GM12878 (cell line): ENCODE data around the gene MYO10. TPM values are rescaled to one million over a fixed set of nuclear protein-coding genes. Genes with fewer than 3 reads are reported as not detected.

Experiments used
- ATAC-seq: fragments of 200-7000 bp; cut with Tn5 transposase; 3 replicates; pipeline ENCODE4 v1.9.1; 2020; ENCODE audit warnings: mild to moderate bottlenecking, moderate library complexity
- BruUV-seq: library from RNA; stranded (reverse); fragments of 400-500 nt; replicated peaks from 2 replicates; lab custom pipeline; 2021; lab: Mats Ljungman, UMichigan
- CTCF ChIA-PET: fragments of 300-600 bp; sonication (Branson Sonifier 250); formaldehyde crosslinking; extraction: SDS; loops from one replicate; lab custom pipeline; 2021; ENCODE audit warnings: inconsistent platforms; lab: Yijun Ruan, JAX
- POLR2A ChIA-PET: fragments of 350-600 bp; formaldehyde crosslinking; extraction: SDS; loops from one replicate; lab custom pipeline; 2021; ENCODE audit warnings: inconsistent platforms; lab: Charles Lee
- RAD21 ChIA-PET: fragments of 300-600 bp; sonication (Branson Sonifier 250); formaldehyde crosslinking; loops from one replicate; lab custom pipeline; 2023; ENCODE audit warnings: antibody characterized with exemption; ENCODE audit not compliant: unreplicated experiment; lab: Charles Lee
- SMC1A ChIA-PET: fragments of 300-600 bp; sonication (Branson Sonifier 250); formaldehyde crosslinking; loops from one replicate; lab custom pipeline; 2023; ENCODE audit not compliant: unreplicated experiment, uncharacterized antibody; lab: Charles Lee
- DNase-seq: peaks from one replicate; pipeline ENCODE4 v3.0.0-alpha.2; 2011; ENCODE audit warnings: low read depth, low spot score
- FAIRE-seq: peaks from 3 replicates; lab custom pipeline; 2011; peaks lifted over from hg19 to GRCh38; lab: Jason Lieb, UNC
- H2AFZ ChIP-seq: 2 replicates; pipeline ENCODE4 v1.6.0; 2011; ENCODE audit warnings: low read depth, low read length, control low read depth; ENCODE audit not compliant: control insufficient read depth
- H3K27ac ChIP-seq: 2 replicates; pipeline ENCODE4 v1.5.1; 2011; ENCODE audit warnings: control low read depth; ENCODE audit not compliant: control insufficient read depth, insufficient read depth
- H3K27me3 ChIP-seq, 2 experiments: replicated peaks in 1 of 2; 2 replicates each; pipeline versions ENCODE4 v1.6.0 to v1.6.1; 2011; ENCODE audit warnings: low read length in 1 of 2; ENCODE audit not compliant: control insufficient read depth in 2 of 2, insufficient read depth in 2 of 2
- H3K36me3 ChIP-seq, 2 experiments: 2 replicates each; pipeline ENCODE4 v1.5.1; 2011; ENCODE audit warnings: low read length in 1 of 2; ENCODE audit not compliant: control insufficient read depth in 2 of 2, insufficient read depth in 2 of 2
- H3K4me1 ChIP-seq: 2 replicates; pipeline ENCODE4 v1.6.1; 2011; ENCODE audit warnings: mild to moderate bottlenecking, low read length, moderate library complexity, mixed read lengths; ENCODE audit not compliant: control insufficient read depth, insufficient read depth
- H3K4me2 ChIP-seq: 2 replicates; pipeline ENCODE4 v1.6.0; 2011; ENCODE audit warnings: control low read depth; ENCODE audit not compliant: control insufficient read depth, insufficient read depth
- H3K4me3 ChIP-seq: fragments of 200-600 bp; sonication (generic); 2 replicates; pipeline ENCODE4 v1.5.1; 2016
- H3K79me2 ChIP-seq: 2 replicates; pipeline ENCODE4 v1.6.0; 2011; ENCODE audit warnings: low read length; ENCODE audit not compliant: control insufficient read depth, insufficient read depth
- H3K9ac ChIP-seq: 2 replicates; pipeline ENCODE4 v1.8.0; 2011; ENCODE audit warnings: low read length, control low read depth, mixed read lengths; ENCODE audit not compliant: control insufficient read depth, insufficient read depth
- H3K9me3 ChIP-seq: replicated peaks from 3 replicates; pipeline ENCODE4 v1.5.1; 2011; ENCODE audit warnings: mild to moderate bottlenecking, low read length; ENCODE audit not compliant: control insufficient read depth, insufficient read depth
- H4K20me1 ChIP-seq: 2 replicates; pipeline ENCODE4 v1.6.0; 2011; ENCODE audit not compliant: control insufficient read depth, insufficient read depth
- EZH2 ChIP-seq: IDR thresholded peaks from 2 replicates; pipeline ENCODE4 v1.6.1; 2012; ENCODE audit warnings: low read depth, mild to moderate bottlenecking, control low read depth, inconsistent platforms, low read length, borderline replicate concordance; ENCODE audit not compliant: control insufficient read depth
- NFXL1 ChIP-seq: fragments of 450-650 bp; IDR thresholded peaks from 2 replicates; pipeline ENCODE4 v1.6.1; 2017; ENCODE audit warnings: antibody characterized with exemption, mild to moderate bottlenecking, borderline replicate concordance
- WGBS: methylation state at CpG from one replicate; pipeline ENCODE4 v1.1.6; 2016; ENCODE audit warnings: low lambda C conversion rate; ENCODE audit not compliant: insufficient replicate concordance, insufficient coverage; ENCODE audit errors: missing lambda C conversion rate; 5-methylcytosine and 5-hydroxymethylcytosine counted together
- in situ Hi-C: fragments of 300-500 bp; cut with MboI; formaldehyde crosslinking; loops from 9 replicates; pipeline ENCODE4 v1.14.3; 2018; ENCODE audit warnings: mixed read lengths
- intact Hi-C: fragments of 100-400 bp; cut with micrococcal nuclease; formaldehyde crosslinking; loops from one replicate; pipeline ENCODE4 v1.14.2; 2022; ENCODE audit not compliant: unreplicated experiment
- polyA plus RNA-seq, 11 experiments: library from polyadenylated mRNA; depleted of rRNA in 4 of 11; unstranded in 6 of 11; stranded (reverse) in 5 of 11; fragments of >200 nt; fragmentation: Nextera tagmentation in 4 of 11; fragmentation: Illumina TruSeq in 1 of 11; extraction: Ambion mirVana in 4 of 11; extraction: Trizol in 1 of 11; gene quantifications; 1 replicate in 1 of 11; 2 replicates in 10 of 11; pipeline versions ENCODE4 v1.2.1 to v1.2.3, GENCODE V29; 2011 to 2016; ENCODE audit warnings: inconsistent platforms in 2 of 11, missing spikeins in 2 of 11, low read depth in 1 of 11
- total RNA-seq, 4 experiments: library from RNA; depleted of rRNA in 3 of 4; stranded (reverse); fragments of >200 nt in 3 of 4; fragmentation: Illumina TruSeq in 1 of 4; extraction: Trizol in 1 of 4; gene quantifications; 2 replicates each; pipeline versions ENCODE4 v1.2.1 to v1.2.3, GENCODE V29; 2013 to 2021
- TF ChIP-seq, protein P1 (sequence below): fragments of 150-350 bp; IDR thresholded peaks from 2 replicates; pipeline ENCODE4 v1.6.1; 2016; ENCODE audit warnings: low read depth, low read length

MYO10 gene
- total and polyA plus RNA-seq, 10 of the 15 experiments (the other 5 are each of a cell fraction or from before 2014, with no cell fraction given) = 0.02 to 0.77 (median 0.17) TPM

DNA sequence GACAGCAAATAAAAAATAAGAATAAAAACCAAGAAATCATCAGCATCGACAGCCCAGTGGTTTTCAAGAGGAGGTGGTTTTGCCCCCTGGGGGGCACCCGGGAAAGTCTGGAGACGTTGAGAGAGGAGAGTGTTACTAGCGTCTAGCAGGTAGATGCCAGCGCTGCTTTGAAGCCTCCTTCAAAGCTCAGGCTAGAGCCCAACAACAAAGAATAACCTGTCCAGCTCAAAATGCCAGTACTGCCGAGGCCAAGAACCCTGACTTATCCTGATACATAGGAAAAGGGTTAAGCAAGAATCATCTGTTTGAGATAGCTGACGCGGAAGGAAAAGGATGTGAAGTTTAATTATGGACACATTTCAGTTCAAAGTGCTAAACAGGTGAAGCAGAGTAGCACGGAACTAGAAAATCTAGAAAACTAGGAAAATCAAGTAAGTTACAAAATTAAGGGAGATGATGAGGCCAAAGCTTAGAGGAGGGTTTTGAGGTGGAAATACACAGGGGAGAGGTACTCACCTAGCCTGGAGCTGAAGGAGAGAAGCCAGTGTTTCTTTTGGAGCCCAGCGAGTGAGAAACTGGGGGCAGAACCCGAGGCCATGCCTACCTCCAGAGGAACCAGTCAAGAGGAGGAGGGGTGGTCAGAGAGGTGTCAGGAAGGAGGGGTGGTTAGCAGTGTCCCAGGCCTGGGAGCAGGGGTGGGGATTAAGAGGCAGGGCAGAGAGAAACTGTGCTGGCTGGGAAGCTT is 198.3 kb downstream of the MYO10 start:
- FAIRE-seq (no peak), DNase-seq (no peak), ATAC-seq (peak; percentile 30)
- SMC1A ChIA-PET = interaction anchor here (0.9 kb wide), 1 partner anchor 577 kb away, joined by 5 read pairs; no protein-coding TSS in a partner anchor
- in situ Hi-C loops = no loop called here
- RAD21 ChIA-PET = no interaction called here
- Histone ChIP-seq H3K9ac (no peak overlapping the region), H3K4me2 (no peak overlapping the region), H2AFZ (no peak overlapping the region), H3K9me3 (no peaks in the 10 kb centered on the region), H3K4me3 (no peak overlapping the region), H3K27me3 (no peaks in the 10 kb centered on the region), H4K20me1 (no peaks in the 10 kb centered on the region), H3K36me3 (no peaks in the 10 kb centered on the region), H3K4me1 (no peaks in the 10 kb centered on the region), H3K27ac (no peak overlapping the region), H3K79me2 (no peaks in the 10 kb centered on the region)
- TF ChIP-seq EZH2 (no peak), NFXL1 (no peak)
- TF ChIP-seq, protein P1, sequence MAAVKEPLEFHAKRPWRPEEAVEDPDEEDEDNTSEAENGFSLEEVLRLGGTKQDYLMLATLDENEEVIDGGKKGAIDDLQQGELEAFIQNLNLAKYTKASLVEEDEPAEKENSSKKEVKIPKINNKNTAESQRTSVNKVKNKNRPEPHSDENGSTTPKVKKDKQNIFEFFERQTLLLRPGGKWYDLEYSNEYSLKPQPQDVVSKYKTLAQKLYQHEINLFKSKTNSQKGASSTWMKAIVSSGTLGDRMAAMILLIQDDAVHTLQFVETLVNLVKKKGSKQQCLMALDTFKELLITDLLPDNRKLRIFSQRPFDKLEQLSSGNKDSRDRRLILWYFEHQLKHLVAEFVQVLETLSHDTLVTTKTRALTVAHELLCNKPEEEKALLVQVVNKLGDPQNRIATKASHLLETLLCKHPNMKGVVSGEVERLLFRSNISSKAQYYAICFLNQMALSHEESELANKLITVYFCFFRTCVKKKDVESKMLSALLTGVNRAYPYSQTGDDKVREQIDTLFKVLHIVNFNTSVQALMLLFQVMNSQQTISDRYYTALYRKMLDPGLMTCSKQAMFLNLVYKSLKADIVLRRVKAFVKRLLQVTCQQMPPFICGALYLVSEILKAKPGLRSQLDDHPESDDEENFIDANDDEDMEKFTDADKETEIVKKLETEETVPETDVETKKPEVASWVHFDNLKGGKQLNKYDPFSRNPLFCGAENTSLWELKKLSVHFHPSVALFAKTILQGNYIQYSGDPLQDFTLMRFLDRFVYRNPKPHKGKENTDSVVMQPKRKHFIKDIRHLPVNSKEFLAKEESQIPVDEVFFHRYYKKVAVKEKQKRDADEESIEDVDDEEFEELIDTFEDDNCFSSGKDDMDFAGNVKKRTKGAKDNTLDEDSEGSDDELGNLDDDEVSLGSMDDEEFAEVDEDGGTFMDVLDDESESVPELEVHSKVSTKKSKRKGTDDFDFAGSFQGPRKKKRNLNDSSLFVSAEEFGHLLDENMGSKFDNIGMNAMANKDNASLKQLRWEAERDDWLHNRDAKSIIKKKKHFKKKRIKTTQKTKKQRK = no peak
- POLR2A ChIA-PET = no interaction called here
- 45% methylated on average over 11 of the region's 11 CpGs for WGBS
- CTCF ChIA-PET = interaction anchor here (1.6 kb wide), 1 partner anchor 987 kb away, joined by 3 read pairs; no protein-coding TSS in a partner anchor
- no TSS peak for BruUV-seq
- intact Hi-C loops = no loop called here
